Measurements from ENCODE around the gene GNS.

Gene GNS

DNA sequence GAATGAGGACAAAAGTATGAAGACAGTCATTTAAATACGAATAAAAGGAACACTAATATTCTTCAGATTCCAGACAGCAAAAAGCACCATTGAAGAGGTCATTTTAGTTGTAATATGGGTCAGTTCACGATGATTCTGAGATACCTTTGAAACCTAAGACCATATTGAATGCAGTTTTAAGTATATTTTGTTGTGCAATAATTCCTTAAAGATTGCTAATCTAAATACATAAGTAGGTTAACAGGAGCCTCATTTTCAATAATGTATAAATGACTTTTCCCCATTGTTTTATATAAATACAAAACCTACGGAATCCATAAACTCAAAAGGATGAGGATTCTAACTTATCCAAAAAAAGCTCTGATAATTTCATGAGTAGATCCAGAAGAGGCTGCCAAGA is 5.8 kb downstream of the GNS start:
- no peaks in the 10 kb centered on the region for H3K9me3 ChIP-seq (ENCODE audit: control insufficient read depth in 1 of 2, low read length in 2 of 2)
- H3K4me3 ChIP-seq (ENCODE audit: low read depth in 1 of 2, low read length in 2 of 2), result no peak overlapping the region
- H3K27ac ChIP-seq (ENCODE audit: low read depth, low read length), result no peak overlapping the region
- no peaks in the 10 kb centered on the region for H3K27me3 ChIP-seq (ENCODE audit: control insufficient read depth in 1 of 2, insufficient read depth in 2 of 2, low read length in 2 of 2)
- H3K36me3 ChIP-seq (ENCODE audit: control insufficient read depth in 1 of 2, insufficient read depth in 2 of 2, low read length in 2 of 2), result peaks cover 3 to 8% of the 10 kb centered on the region in 2 donors
- no peak overlapping the region for H3K9ac ChIP-seq (ENCODE audit: low read depth in 1 of 2, low read length in 2 of 2)
- peaks cover 28 to 34% of the 10 kb centered on the region in 2 donors for H3K4me1 ChIP-seq (ENCODE audit: control insufficient read depth in 1 of 2, insufficient read depth in 2 of 2, low read length in 2 of 2)

DNA sequence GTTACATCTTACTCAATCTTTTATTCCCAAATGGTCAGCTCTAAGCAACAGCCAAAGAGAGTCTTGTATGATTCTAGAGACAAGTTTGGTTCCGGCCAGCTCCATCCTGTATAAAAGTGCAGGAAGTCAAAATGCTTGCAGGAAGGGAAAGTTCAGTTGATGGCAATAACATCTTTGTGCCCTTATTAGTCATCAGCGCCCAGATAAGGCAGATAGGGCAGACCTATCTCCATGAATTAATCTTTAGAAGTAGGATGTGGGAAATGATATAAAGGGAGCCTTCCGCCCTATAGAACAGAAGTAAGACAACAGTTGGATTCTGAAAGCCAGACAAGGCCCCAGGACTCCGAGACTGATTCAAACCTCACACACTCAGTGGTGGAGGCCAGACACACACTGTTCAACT is 6.4 kb downstream of the GNS start:
- Histone ChIP-seq H3K9me3 (ENCODE audit: control insufficient read depth in 1 of 2, low read length in 2 of 2) (no peaks in the 10 kb centered on the region), H3K27me3 (ENCODE audit: control insufficient read depth in 1 of 2, insufficient read depth in 2 of 2, low read length in 2 of 2) (no peaks in the 10 kb centered on the region), H3K9ac (ENCODE audit: low read depth in 1 of 2, low read length in 2 of 2) (no peak overlapping the region), H3K36me3 (ENCODE audit: control insufficient read depth in 1 of 2, insufficient read depth in 2 of 2, low read length in 2 of 2) (peaks cover 3 to 8% of the 10 kb centered on the region in 2 donors), H3K4me1 (ENCODE audit: control insufficient read depth in 1 of 2, insufficient read depth in 2 of 2, low read length in 2 of 2) (peaks cover 23 to 31% of the 10 kb centered on the region in 2 donors), H3K4me3 (ENCODE audit: low read depth in 1 of 2, low read length in 2 of 2) (no peak overlapping the region), H3K27ac (ENCODE audit: low read depth, low read length) (no peak overlapping the region)

DNA sequence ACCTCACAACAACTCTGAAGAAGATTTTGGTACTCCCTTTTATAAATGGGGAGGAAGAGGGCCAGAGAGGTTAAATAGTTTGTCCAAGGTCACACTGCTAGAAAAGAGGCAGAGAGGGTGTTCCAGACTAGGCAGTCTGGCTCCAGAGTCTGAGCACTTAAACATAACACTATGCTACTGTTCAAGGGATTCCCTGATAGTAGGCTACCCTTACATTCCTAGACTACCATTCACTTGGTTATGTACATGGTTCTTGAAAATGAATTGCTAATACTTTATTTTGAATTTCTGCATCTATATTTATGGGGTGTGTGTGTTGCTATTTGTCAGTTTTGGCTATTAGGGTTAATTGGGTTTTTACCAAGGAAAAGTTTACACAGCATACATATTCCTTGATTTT is 7.2 kb downstream of the GNS start:
- Histone ChIP-seq H3K36me3 (ENCODE audit: control insufficient read depth in 1 of 2, insufficient read depth in 2 of 2, low read length in 2 of 2) (peaks cover 3 to 11% of the 10 kb centered on the region in 2 donors), H3K27ac (ENCODE audit: low read depth, low read length) (no peak overlapping the region), H3K4me1 (ENCODE audit: control insufficient read depth in 1 of 2, insufficient read depth in 2 of 2, low read length in 2 of 2) (peaks cover 15 to 23% of the 10 kb centered on the region in 2 donors), H3K9ac (ENCODE audit: low read depth in 1 of 2, low read length in 2 of 2) (no peak overlapping the region), H3K27me3 (ENCODE audit: control insufficient read depth in 1 of 2, insufficient read depth in 2 of 2, low read length in 2 of 2) (no peaks in the 10 kb centered on the region), H3K9me3 (ENCODE audit: control insufficient read depth in 1 of 2, low read length in 2 of 2) (no peaks in the 10 kb centered on the region), H3K4me3 (ENCODE audit: low read depth in 1 of 2, low read length in 2 of 2) (no peak overlapping the region)

DNA sequence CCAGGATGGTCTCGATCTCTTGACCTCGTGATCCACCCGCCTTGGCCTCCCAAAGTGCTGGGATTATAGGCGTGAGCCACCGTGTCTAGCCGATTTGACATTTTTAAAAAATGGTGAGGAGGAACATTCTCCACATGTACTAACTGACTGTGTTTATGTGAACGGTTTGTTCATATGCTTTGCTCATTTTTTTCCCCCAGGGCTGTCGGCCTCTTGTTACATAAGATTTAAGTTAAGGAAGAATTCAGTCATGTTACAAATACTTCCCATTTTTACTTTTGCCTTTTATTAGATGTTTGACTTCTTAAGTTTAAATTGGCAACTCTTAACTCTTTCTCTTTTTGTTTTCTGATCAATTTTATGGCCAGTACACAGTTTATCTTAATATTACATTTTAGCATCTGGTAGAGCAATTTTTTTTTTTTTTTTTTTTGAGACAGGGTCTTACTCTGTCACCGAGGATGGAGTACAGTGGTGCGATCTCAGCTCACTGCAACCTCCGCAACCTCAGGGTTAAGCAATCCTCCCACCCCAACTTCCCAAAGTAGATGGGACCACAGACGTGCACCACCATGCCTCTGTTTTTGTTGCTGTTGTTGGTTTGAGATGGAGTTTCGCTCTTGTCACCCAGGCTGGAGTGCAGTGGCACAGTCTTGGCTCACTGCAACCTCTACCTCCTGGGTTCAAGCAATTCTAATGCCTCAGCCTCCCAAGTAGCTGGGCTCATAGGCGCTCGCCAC is 9.6 kb downstream of the GNS start:
- H3K4me1 ChIP-seq (ENCODE audit: control insufficient read depth in 1 of 2, insufficient read depth in 2 of 2, low read length in 2 of 2), result peaks cover 11 to 17% of the 10 kb centered on the region in 2 donors
- H3K27me3 ChIP-seq (ENCODE audit: control insufficient read depth in 1 of 2, insufficient read depth in 2 of 2, low read length in 2 of 2), result no peaks in the 10 kb centered on the region
- no peak overlapping the region for H3K27ac ChIP-seq (ENCODE audit: low read depth, low read length)
- H3K9ac ChIP-seq (ENCODE audit: low read depth in 1 of 2, low read length in 2 of 2), result no peak overlapping the region
- no peak overlapping the region for H3K4me3 ChIP-seq (ENCODE audit: low read depth in 1 of 2, low read length in 2 of 2)
- H3K36me3 ChIP-seq (ENCODE audit: control insufficient read depth in 1 of 2, insufficient read depth in 2 of 2, low read length in 2 of 2), result peaks cover 3 to 27% of the 10 kb centered on the region in 2 donors
- no peaks in the 10 kb centered on the region for H3K9me3 ChIP-seq (ENCODE audit: control insufficient read depth in 1 of 2, low read length in 2 of 2)

DNA sequence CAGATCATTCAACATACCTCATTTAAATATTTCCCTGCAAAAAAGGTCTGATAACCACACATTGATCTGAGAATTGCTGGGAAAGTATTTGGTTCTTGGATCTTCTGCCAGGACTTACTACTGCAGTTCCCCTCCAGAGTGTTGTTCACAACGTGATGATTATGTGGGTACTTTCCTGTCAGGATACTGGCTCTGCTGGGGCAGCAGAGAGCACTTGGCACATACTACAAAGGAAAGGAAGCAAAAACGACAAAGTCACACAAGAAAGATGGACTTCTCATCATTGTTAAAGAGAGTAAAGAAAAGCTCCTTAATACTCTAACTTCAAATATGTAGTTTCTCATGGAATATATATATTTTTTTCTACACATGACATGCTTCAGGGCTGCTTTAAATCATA is 11.5 kb downstream of the GNS start:
- Histone ChIP-seq H3K27me3 (ENCODE audit: control insufficient read depth in 1 of 2, insufficient read depth in 2 of 2, low read length in 2 of 2) (no peaks in the 10 kb centered on the region), H3K36me3 (ENCODE audit: control insufficient read depth in 1 of 2, insufficient read depth in 2 of 2, low read length in 2 of 2) (peaks cover 7 to 46% of the 10 kb centered on the region in 2 donors), H3K4me3 (ENCODE audit: low read depth in 1 of 2, low read length in 2 of 2) (no peak overlapping the region), H3K9me3 (ENCODE audit: control insufficient read depth in 1 of 2, low read length in 2 of 2) (no peaks in the 10 kb centered on the region), H3K9ac (ENCODE audit: low read depth in 1 of 2, low read length in 2 of 2) (no peak overlapping the region), H3K4me1 (ENCODE audit: control insufficient read depth in 1 of 2, insufficient read depth in 2 of 2, low read length in 2 of 2) (peaks cover 2 to 11% of the 10 kb centered on the region in 2 donors), H3K27ac (ENCODE audit: low read depth, low read length) (no peak overlapping the region)

DNA sequence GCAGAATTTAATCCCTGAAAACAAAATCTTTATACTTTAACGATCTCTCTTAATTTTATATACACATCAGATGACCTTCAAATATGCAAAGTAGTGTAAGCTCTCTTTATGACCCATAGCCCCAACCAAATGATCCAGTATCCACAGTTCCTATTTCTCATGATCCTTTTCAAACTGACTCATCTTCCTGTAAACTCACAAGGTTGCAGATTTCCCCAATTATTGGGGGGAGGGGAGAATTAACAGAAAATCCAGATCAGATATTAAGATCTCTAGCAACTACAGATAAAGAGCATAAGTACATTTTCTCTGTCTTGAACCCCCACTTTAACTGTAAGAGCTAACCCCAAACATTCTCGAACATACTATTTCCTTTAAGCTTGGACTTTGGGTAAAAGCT is 12.5 kb downstream of the GNS start:
- no peak overlapping the region for H3K9ac ChIP-seq (ENCODE audit: low read depth in 1 of 2, low read length in 2 of 2)
- no peak overlapping the region for H3K27ac ChIP-seq (ENCODE audit: low read depth, low read length)
- H3K4me3 ChIP-seq (ENCODE audit: low read depth in 1 of 2, low read length in 2 of 2), result no peak overlapping the region
- no peaks in the 10 kb centered on the region for H3K9me3 ChIP-seq (ENCODE audit: control insufficient read depth in 1 of 2, low read length in 2 of 2)
- H3K27me3 ChIP-seq (ENCODE audit: control insufficient read depth in 1 of 2, insufficient read depth in 2 of 2, low read length in 2 of 2), result no peaks in the 10 kb centered on the region
- H3K36me3 ChIP-seq (ENCODE audit: control insufficient read depth in 1 of 2, insufficient read depth in 2 of 2, low read length in 2 of 2), result peaks cover 10 to 53% of the 10 kb centered on the region in 2 donors
- H3K4me1 ChIP-seq (ENCODE audit: control insufficient read depth in 1 of 2, insufficient read depth in 2 of 2, low read length in 2 of 2), result peaks cover 0 to 7% of the 10 kb centered on the region in 2 donors

DNA sequence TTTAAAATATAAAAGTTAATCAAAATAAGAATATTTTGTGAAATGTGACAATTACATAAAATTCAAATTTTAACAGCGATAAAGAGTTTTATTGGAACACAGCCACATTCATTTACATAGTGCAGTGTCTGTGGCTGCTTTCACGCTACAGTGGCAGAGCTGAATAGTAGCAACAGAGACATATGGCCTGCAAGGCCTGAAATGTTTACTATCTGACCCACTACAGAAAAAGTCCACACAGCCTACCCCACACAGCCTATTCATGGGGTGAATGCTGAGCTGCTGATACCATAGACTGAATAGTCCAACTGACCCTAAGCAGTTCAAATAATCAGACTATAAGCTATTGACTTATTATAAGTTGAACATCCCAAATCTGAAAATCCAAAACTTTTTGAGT is 13.2 kb downstream of the GNS start:
- Histone ChIP-seq H3K4me3 (ENCODE audit: low read depth in 1 of 2, low read length in 2 of 2) (no peak overlapping the region), H3K9me3 (ENCODE audit: control insufficient read depth in 1 of 2, low read length in 2 of 2) (no peaks in the 10 kb centered on the region), H3K4me1 (ENCODE audit: control insufficient read depth in 1 of 2, insufficient read depth in 2 of 2, low read length in 2 of 2) (peaks cover 0 to 7% of the 10 kb centered on the region in 2 donors), H3K27me3 (ENCODE audit: control insufficient read depth in 1 of 2, insufficient read depth in 2 of 2, low read length in 2 of 2) (no peaks in the 10 kb centered on the region), H3K36me3 (ENCODE audit: control insufficient read depth in 1 of 2, insufficient read depth in 2 of 2, low read length in 2 of 2) (peaks cover 7 to 55% of the 10 kb centered on the region in 2 donors), H3K27ac (ENCODE audit: low read depth, low read length) (no peak overlapping the region), H3K9ac (ENCODE audit: low read depth in 1 of 2, low read length in 2 of 2) (no peak overlapping the region)

DNA sequence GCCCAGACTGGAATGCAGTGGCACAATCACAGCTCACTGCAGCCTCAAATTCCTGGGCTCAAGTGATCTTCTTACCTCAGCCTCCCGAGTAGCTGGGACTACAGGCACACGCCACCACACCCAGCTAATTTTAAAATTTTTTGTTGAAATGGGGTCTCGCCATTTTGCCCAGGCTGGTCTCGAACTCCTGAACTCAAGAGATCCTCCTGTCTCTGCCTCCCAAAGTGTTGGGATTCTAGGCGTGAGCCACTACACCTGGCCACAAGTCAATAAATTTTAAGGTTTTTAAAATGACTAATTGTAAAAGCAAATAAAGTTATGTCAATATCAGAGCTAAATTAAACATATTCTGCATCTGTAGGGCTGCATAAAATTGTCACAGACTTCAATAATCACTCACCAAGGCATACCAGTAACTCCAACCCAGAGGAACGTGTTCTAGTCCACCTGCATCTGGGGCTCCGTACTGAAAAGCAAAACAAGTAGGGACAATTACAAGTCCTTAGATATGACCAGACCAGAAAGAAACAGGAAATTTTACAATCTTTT is 13.9 kb downstream of the GNS start:
- H3K4me1 ChIP-seq (ENCODE audit: control insufficient read depth in 1 of 2, insufficient read depth in 2 of 2, low read length in 2 of 2), result peaks cover 0 to 7% of the 10 kb centered on the region in 2 donors
- no peak overlapping the region for H3K4me3 ChIP-seq (ENCODE audit: low read depth in 1 of 2, low read length in 2 of 2)
- H3K27ac ChIP-seq (ENCODE audit: low read depth, low read length), result no peak overlapping the region
- H3K27me3 ChIP-seq (ENCODE audit: control insufficient read depth in 1 of 2, insufficient read depth in 2 of 2, low read length in 2 of 2), result no peaks in the 10 kb centered on the region
- no peak overlapping the region for H3K9ac ChIP-seq (ENCODE audit: low read depth in 1 of 2, low read length in 2 of 2)
- H3K9me3 ChIP-seq (ENCODE audit: control insufficient read depth in 1 of 2, low read length in 2 of 2), result no peaks in the 10 kb centered on the region
- peaks cover 12 to 52% of the 10 kb centered on the region in 2 donors for H3K36me3 ChIP-seq (ENCODE audit: control insufficient read depth in 1 of 2, insufficient read depth in 2 of 2, low read length in 2 of 2)

DNA sequence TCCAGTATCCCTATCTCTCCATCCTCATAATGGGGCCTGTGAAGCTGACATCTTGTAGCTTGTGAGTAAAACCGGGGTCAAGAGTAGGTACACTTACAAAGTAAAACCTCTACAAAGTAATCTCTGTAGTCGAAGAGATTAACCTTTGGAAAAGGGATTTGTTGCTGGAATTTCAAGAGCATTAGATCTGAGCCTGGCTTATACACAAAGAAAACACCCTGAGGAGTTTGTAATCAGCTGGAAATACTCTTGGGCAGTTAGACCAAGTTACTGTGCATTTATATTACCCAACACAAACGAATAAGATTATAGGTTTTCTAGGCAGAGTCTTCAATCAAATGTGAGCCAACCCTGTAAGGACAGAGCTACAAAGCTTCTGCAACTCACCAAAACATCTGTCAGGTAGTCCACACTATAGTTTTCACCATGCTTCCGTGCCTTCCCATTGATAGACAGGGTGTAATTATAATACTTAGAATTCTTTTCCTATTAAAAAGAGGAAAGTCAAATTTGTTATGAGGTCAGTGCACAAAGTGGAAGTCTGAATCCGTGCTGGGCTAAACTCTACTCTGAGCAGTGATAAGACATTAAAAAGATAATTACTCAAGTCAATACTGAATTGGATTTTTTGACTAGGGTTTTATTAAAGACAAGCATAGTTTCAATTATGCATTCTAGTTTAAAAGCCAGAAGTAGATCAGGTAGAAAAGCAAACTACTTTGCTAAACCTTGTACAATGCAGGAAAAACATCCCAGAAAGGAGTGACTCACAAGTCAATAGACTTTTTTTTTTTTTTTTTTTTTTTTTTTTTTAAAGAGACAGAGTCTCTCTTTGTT is 14.6 kb downstream of the GNS start:
- H3K9me3 ChIP-seq (ENCODE audit: control insufficient read depth in 1 of 2, low read length in 2 of 2), result no peaks in the 10 kb centered on the region
- no peak overlapping the region for H3K9ac ChIP-seq (ENCODE audit: low read depth in 1 of 2, low read length in 2 of 2)
- peaks cover 0 to 7% of the 10 kb centered on the region in 2 donors for H3K4me1 ChIP-seq (ENCODE audit: control insufficient read depth in 1 of 2, insufficient read depth in 2 of 2, low read length in 2 of 2)
- peaks cover 18 to 54% of the 10 kb centered on the region in 2 donors for H3K36me3 ChIP-seq (ENCODE audit: control insufficient read depth in 1 of 2, insufficient read depth in 2 of 2, low read length in 2 of 2)
- no peak overlapping the region for H3K27ac ChIP-seq (ENCODE audit: low read depth, low read length)
- H3K27me3 ChIP-seq (ENCODE audit: control insufficient read depth in 1 of 2, insufficient read depth in 2 of 2, low read length in 2 of 2), result no peaks in the 10 kb centered on the region
- H3K4me3 ChIP-seq (ENCODE audit: low read depth in 1 of 2, low read length in 2 of 2), result no peak overlapping the region

DNA sequence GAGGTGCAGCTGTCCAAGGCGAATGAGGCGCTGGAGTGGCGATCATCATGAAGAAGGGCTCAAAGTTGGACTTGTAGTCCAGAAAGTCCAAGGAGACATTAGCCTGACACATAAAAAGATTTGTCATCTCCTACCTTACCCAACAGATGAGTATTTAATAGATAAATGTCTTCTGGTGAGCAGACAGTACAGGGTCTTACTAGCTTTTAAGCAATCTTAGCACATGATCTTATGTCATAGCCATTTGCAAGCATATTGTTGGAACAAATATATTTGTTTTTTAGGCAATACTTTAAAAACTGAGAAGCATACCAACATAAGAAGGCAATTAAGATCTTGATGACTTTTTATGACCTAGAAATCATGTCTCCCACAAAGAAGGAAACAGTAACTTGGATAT is 16.0 kb downstream of the GNS start:
- Histone ChIP-seq H3K27ac (ENCODE audit: low read depth, low read length) (no peak overlapping the region), H3K4me3 (ENCODE audit: low read depth in 1 of 2, low read length in 2 of 2) (no peak overlapping the region), H3K9me3 (ENCODE audit: control insufficient read depth in 1 of 2, low read length in 2 of 2) (no peaks in the 10 kb centered on the region), H3K36me3 (ENCODE audit: control insufficient read depth in 1 of 2, insufficient read depth in 2 of 2, low read length in 2 of 2) (peaks cover 24 to 66% of the 10 kb centered on the region in 2 donors), H3K27me3 (ENCODE audit: control insufficient read depth in 1 of 2, insufficient read depth in 2 of 2, low read length in 2 of 2) (no peaks in the 10 kb centered on the region), H3K4me1 (ENCODE audit: control insufficient read depth in 1 of 2, insufficient read depth in 2 of 2, low read length in 2 of 2) (peaks cover 0 to 7% of the 10 kb centered on the region in 2 donors), H3K9ac (ENCODE audit: low read depth in 1 of 2, low read length in 2 of 2) (no peak overlapping the region)

Measured in duodenal mucosa (tissue), 2 donors.